GM19397 (cell line): ENCODE measurements around the gene C7orf25.

Source experiments
- ATAC-seq: cut with Tn5 transposase; IDR thresholded peaks from one replicate; pipeline ENCODE4 v1.9.1; 2021; ENCODE audit warnings: mild to moderate bottlenecking, moderate library complexity; ENCODE audit not compliant: unreplicated experiment

Gene C7orf25

DNA sequence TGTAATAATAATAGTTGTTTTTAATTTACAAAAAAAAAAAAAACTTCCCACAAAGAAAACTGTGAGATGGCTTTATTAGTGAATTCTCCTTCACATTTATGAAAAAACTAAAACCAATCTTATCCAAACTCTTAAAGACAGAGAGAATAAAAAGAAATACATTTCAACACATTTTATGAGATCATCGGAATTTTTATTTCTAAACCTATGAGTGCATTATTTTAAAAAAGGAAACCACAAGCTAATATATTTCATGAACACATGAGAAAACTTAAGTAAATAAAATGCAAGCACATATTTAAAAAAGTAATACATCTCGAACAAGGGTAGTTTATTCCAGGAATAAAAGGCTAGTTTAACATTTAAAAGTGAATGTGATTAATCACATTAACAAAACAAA, 31.5 kb downstream of the C7orf25 start:
- no peak for ATAC-seq

DNA sequence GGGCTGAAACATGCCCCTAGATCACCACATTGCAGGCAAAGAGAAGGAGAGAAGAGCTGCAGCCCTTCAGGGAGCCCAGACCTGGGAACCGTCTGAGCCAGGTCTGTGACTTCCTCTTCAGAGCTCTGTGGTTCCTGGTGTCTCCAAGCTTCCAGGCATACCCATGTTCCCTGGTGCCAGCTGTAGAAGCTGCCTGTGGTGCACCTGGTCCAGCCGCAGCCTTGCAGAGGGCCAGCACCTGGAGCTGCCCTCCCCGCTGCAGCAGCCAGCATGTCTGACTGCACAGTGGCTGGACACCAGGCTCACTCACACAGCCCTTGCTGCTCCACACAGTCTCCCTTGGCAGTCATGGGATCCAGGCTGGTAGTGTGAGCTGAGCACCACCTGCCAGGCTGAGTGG, 33.6 kb downstream of the C7orf25 start:
- no peak for ATAC-seq

DNA sequence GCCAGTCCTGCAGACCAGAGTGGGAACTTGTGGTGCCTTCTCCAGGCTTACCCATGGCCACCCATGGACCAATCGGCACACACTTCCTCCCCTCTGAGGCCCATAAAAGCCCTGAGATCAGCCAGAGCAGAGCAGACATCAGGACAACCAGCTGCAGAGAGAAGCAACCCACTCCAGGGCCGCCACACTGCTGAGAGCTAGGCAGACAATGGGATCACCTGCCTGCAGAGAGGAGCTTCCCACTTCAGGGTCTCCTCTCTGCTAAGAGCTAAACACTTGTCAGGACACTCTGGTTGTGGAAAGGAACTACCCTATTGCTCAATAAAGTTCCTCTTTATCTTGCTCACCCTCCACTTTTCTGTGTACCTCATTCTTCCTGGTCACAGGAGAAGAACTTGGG, 34.0 kb downstream of the C7orf25 start:
- ATAC-seq, result no peak

DNA sequence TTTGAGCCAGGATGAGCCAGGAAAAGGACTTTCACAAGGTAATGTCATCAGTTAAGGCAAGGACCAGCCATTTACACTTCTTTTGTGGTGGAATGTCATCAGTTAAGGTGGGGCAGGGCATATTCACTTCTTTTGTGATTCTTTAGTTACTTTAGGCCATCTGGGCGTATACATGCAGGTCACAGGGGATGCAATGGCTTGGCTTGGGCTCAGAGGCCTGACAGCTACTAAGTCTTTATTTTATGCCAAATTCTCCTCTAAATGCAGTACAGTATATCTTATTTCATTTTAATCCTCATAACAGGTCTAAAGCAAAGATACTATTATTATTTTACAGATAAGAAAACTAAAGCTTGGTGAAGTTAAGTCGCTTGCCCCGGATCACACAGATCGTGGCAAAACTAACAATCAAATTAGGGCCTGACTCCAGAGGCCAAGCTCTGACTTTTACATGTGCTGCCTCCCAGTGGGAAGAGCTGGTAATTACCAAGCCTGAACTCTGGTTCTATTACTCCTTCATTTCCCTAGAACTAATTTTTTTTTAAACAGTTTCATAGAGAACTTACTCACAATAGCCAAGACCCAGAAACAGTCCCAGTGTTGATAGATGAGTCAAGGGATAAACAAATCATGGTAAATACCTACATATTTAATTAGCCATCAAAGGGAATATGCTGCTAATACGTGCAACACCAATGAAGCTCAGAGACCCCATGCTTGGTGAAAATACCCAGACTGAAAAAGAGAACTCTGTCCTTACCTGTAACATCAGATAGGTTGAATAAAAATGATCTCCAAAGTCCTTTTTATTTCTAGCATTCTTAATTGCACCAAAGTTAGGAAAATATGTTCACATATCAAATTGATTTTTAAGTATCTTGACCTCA, 35.4 kb downstream of the C7orf25 start:
- peak; percentile 77 for ATAC-seq

DNA sequence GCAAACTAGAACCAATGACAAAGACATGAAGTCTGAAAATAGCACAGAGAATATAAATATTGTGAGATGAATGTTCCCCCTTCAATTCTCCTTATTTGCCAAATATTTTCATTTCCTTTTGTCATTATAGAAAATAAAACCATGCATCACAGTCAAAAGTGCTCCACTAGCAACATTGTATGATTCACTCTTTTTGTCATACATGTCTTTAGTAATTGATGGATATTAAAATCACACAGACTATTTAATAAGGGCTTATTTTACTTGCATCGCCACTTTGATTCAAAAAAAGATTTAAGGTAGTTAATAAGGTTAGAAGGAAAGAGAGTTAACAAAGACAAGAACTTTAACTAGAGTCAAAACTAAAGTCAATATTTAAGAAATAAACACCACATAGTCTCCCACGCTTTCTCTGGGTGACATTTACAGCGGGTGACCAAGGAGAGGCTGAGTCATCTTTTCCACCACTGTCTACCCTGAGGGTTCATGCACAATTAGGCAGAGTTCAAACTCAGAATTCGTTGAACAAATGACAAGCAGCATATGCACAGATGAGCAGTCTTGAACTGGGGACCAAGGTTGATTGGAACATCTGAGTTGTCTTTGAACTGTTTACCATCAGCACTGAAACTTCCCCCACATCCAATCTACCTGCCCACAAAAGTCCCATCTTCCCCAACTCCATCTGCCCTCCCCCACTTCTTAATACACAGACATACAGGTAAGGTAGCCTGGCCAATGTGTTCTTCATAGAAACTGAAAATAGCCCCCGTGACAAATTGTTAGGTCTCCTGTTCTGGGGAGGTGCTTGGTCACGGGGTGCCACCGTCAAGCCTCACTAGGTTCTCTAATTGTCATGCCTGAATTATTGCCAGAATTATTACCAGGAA, 42.5 kb downstream of the C7orf25 start:
- ATAC-seq, result peak; percentile 95

DNA sequence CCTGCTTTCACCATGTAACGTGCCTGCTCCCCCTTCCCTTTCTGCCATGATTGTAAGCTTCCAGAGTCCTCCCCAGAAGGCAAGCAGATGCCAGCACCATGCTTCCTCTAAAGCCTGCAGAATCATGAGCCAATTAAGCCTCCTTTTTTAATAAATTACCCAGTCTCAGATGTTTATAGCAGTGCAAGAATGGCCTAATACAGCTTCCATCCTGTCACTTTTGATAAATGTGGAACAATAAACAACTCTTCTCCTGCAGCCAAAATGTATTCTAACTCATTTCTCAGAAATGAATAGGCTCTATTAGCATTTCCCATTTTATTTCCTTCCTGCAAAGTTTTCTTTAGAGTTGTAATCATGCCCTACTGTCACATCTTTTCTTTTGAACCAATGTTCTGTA, 43.4 kb downstream of the C7orf25 start:
- ATAC-seq, result no peak
